GM12873 (cell line): ENCODE measurements around the gene SULT1C3.

Experiments used
- CTCF ChIP-seq: IDR thresholded peaks from 2 replicates; pipeline ENCODE4 v1.5.1; 2012; ENCODE audit warnings: low read depth, mild to moderate bottlenecking, moderate library complexity, low read length, control low read depth; ENCODE audit not compliant: insufficient read depth; ENCODE audit errors: missing control alignments

SULT1C3 gene

GRCh38 chr2:108267101-108267500 lies 27.3 kb downstream of the SULT1C3 start:
- no peak for TF ChIP-seq CTCF

DNA sequence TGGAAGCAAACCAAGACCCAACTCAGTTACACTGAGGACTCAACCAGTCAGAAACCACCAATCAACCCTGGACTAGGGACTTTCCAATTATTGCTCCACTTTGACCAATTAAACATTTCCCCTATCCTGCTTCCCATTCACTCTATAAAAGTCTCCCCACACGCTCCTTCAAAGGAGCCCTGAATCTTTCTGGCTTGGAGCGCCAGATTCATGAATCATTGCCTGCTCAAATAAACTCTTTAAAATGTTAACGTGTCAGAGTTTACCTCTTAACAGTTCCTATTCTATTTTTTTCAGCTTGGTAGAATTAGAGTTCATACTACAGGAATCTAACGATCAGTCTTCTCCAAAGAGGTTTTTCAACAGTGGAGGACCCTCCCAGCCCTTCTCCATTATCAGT lies 28.2 kb downstream of the SULT1C3 start:
- no peak for TF ChIP-seq CTCF

DNA sequence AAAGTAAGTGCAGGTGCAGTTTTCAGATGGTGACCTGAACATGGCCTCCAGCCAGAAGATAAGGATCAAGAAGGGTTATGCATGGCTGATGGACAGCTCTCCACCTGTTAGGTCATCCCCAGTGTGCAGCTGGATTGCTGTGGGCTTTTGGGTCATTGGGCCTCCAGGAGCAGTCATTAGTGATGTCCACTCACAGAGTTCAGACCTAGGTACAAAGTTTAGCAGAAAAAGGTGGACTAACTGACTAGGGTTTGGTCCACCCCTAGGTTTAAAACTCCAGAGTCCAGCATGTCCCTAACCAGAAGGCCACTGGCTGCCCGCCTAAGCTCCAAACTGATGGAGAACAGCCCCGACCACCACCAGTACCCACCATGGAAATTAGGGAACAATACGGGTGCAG lies 30.6 kb downstream of the SULT1C3 start:
- TF ChIP-seq CTCF = no peak

GRCh38 chr2:108270768-108271506 lies 31.2 kb downstream of the SULT1C3 start:
- no peak for TF ChIP-seq CTCF

DNA sequence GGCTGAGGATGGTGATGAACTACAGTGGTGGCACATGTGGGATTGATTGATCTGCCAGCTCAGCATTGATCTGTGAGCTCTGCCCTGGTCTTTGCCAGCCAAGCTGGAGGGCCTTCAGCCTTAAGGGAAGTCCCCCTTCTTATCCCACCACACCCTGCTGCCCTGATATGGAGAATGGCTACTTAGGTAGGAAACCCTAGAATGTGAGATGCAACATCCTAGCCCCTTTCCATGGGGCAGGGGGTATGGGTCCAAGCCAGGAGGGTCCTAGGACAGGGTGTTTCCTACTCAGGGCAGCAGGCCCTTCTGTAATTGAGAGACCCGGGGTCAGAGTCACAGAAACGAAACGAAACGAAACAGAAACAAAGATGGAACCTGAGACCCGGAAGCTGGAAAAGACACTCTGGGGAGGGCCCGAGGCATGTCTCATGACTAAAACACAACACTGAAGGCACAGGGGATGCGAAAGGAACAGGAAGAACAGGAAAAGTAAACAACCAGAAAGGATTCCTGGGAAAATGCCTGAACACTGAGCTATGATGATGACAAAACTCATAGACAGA lies 32.0 kb downstream of the SULT1C3 start:
- TF ChIP-seq CTCF = no peak

- TF ChIP-seq CTCF = no peak
Measured at GRCh38 chr2:108278631-108279030, 38.9 kb downstream of the SULT1C3 start.

DNA sequence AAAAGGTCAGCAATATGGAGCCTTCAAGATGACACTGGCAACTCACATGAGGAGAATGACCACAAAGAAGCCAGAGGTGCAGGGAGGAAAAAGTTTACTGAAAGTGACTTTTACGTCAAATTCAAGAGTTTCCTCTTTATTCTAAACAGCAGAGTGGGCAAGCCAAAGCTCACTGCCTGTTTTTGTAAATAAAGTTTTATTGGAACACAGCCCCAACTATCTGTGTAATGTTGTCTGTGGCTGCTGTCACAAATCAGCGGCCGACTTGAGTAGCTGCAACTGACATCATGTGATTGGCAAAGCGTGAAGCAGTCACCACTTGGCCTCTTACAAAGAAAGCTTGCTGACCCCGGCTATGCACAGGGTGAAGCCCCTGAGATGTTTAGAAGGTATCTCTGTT lies 39.7 kb downstream of the SULT1C3 start:
- no peak for TF ChIP-seq CTCF
